HG03103 (cell line): ENCODE results near the gene NOX1.
"Not testable (repeated sequence)": the region's sequence is repeated elsewhere in the genome, so short reads cannot be mapped to it uniquely, and the experiment has no call there.

Experiments
- ATAC-seq: cut with Tn5 transposase; IDR thresholded peaks from one replicate; pipeline ENCODE4 v1.9.1; 2021; ENCODE audit warnings: low read depth; ENCODE audit not compliant: unreplicated experiment

Gene NOX1

DNA sequence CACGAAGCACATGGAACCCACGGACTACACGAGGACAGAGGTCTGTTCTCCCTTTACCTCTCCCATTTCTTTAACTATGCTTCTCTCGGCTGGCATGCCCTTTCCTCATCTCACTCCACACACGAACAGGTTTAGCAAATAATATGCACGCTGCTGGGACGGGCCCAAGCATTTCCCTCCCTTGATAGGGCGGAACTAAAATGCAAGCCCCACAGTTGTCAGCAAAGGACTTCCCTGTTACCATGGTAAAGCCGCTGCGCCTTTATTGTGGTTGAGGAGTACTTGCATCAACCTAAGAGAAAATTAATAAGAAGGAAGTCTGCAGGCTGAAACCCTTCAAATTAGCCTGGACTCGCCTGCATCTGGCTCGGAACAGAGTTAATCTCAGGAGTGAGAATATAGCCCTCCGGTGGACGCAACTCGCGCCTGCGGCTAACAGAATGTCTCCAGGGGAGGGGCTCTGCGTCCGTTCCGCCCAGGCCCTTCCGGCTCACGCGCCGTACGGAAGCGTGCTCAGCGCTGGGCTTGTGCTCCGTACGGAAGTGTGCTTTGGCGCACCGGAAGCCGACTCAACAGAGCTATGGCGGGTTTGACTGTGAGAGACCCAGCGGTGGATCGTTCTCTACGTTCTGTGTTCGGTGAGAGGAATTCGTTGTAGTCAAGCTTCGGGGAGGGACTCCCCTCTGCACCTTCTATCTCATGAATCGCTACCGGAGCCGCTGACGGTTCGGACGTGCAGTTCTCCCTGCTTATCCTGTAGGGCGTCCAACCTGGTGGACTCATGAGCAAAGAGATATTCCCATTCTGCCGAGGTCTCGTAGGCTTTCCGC lies 54.1 kb downstream of the NOX1 start, which contains the start of gene CSTF2:
CSTF2 (plus strand) TSS at position 555 of the 830 bp plus-strand sequence; CDS start at position 581, 26 bp downstream.
- ATAC-seq: peak; percentile 99

- ATAC-seq: no peak
Measured at GRCh38 chrX:100819534-100819836, 54.7 kb downstream of the NOX1 start.

DNA sequence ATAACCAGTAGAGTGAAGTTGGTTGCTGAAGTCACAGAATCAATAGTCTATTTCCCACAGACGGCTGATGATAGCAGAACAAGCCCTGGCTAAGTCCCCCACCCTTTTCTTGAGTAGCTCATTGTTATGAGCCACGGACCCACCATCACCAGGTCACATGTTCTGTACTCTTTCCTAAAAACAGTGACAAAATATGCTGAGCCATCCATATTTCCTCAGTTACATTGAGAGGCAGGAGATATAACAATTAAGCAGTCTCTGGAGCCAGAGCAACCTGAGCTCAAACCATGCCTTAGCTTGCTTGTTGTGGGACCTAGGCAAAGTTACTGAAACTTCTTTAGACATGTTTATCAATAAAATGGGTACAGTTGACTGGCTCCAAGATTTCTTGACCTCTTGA lies 56.8 kb downstream of the NOX1 start:
- ATAC-seq: no peak

DNA sequence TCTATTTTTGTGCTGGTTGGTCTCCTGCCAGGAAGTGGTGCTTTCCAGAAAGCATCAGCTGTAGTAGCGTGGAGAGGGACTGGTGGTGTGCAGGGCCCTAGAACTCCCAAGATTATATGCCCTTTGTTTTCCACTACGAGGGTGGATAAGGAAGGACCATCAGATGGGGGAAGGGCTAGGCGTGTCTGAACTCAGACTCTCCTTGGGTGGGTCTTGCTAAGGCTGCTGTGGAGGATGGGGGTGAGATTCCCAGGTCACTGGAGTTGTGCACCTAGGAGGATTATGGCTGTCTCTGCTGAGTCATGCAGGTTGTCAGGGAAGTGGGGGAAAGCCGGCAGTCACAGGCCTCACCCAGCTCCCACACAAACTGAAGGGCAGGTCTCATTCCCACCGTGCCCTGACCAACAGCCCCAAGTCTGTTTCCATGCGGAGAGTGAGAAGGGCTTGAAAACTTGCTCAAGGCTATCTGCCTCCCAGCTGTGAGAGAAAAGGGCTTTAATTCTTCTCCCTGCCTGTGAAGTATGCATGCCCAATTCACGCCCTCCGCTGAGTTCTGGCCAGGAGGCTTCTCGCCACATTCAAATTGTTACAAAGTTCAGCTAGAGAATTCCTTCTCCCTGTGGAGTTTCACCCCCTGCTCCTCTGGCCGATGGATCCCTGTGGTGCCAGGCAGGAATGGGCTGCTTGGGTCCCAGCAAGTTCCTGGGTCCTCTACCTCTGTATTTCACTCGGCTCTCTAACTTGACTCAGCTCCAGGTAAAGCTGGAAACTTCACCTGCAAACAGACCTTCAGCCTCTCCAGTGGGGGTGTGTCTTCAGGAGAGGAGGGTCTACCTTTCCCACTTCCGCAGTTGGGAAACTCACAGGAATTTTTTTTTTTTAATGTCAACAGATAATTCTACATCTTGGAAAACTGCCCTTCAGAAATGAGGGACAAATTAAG lies 61.7 kb downstream of the NOX1 start:
- no peak for ATAC-seq

DNA sequence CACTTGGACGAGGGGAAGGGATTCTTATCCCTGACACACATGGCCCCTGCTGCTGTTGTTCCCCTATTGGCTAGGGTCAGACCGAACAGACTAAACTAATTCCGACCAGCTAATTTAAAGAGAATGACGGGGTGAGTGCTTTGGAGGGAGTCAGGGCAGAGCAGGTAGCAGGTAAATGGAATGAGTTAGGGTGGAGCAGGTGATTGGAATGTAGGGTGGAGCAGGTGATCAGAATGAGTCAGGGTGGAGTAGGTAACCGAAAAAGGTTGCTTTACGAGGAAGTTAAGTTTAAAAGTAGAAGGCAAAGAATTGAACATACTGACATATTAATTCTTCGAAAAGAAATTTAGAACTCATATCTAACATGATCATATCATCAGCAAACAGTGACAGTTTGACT lies 65.9 kb downstream of the NOX1 start:
- ATAC-seq: not testable (repeated sequence)

- no peak for ATAC-seq
Measured at GRCh38 chrX:100804780-100805179, 69.4 kb downstream of the NOX1 start.

DNA sequence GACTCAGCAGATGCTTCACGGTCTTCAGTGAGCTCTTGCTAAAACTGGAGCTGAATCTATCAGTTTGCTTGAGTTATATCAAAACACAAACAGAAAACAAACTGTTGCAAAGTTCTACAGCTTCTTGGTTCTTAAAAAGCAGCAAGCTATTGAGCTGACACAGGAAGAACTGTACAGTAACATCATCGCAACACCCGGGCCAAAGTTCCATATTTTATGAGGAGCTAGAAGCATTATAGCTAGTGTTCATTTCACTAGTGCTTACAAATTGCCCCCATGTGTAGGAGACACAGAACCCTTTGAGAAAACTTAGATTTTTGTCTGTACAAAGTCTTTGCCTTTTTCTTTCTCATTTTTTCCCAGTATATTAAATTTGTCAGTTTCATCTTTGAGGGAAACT lies 71.3 kb downstream of the NOX1 start:
- no peak for ATAC-seq

DNA sequence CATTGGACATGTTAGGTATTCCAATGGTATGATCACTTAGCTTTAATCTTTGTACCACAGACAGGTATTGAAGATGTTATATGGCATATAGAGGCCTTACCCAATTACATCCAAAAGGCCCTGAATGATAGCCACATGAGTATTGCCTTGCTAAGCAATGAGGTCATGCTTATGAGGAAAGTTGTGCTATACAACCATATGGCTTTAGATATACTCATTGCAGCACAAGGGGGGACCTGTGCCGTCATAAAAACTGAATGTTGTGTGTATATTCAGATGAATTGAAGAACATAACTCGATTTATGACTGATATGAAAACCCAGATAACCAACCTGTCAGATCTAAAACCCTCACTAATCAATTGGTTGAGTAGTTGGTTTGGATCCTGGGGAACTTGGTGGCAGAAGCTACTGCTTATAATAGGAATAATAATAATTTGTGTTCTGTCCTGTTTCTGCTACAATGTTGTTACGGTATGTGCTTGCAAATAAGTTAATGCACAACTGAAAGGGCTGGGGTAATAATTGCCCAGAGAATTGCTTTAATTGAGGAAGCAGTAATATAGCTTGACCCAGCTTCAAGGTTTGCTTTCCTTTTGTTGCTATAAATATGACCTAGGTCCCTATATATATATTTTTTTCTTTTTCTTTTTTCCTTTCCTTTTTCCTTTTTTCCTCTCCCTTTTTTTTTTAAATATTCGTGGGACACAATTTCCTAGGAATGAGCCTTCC lies 75.5 kb downstream of the NOX1 start:
- no peak for ATAC-seq

DNA sequence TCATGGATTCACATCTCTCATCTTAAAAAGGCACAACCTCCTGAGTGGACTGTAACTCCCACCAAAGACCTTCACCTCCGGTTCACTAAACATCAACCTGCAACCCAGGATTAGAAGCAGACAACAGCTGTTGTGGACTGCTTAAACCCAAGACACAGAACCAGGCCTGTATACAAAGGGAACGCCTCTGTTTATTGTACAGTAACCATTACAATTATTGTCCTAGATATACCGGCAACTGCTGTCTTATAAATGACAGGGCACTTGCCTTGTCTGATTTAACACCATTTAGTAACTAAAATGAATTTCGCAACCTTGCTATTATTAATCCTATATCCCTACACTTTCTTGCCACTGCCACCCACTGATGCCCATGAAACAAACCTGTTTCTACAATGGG lies 76.8 kb downstream of the NOX1 start:
- ATAC-seq: no peak

DNA sequence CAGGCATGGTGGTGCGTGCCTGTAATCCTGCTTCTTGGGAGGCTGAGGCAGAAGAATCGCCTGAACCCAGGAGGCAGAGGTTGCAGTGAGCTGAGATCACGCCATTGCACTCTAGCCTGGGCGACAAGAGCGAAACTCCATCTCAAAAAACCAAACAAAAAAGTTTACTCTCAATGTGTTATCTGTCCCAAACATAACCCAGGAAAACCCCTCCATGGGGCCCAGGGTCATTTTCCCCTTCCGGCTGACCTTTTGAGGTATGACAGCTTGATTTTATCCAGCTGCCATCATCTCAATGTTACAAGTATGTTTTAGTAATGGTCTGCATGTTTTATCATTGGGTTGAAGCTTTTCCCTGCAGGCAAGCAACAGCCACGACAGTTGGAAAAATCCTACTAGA lies 77.8 kb downstream of the NOX1 start:
- ATAC-seq: not testable (repeated sequence)
